IMR-90 (cell line): Measurements from ENCODE around the gene DGKE. TPM values are rescaled to one million over a fixed set of nuclear protein-coding genes. Genes with fewer than 3 reads are reported as not detected.

ENCODE experiments used
- ATAC-seq: fragments of 200-7000 bp; cut with Tn5 transposase; 2 replicates; pipeline ENCODE4 v1.9.1; 2020; ENCODE audit warnings: low read depth, mild to moderate bottlenecking, moderate library complexity
- BruUV-seq: library from RNA; stranded (reverse); fragments of 400-500 nt; replicated peaks from 2 replicates; lab custom pipeline; 2021; lab: Mats Ljungman, UMichigan
- CTCF ChIA-PET: fragments of 300-600 bp; formaldehyde crosslinking; extraction: SDS; loops from one replicate; lab custom pipeline; 2021; ENCODE audit warnings: antibody characterized with exemption; lab: Yijun Ruan, JAX
- POLR2A ChIA-PET: fragments of 300-600 bp; sonication (Branson Sonifier 250); formaldehyde crosslinking; loops from one replicate; lab custom pipeline; 2022; ENCODE audit warnings: antibody characterized with exemption; ENCODE audit not compliant: unreplicated experiment; lab: Charles Lee
- DNase-seq: peaks from one replicate; pipeline ENCODE4 v3.0.0; 2013
- H2AFZ ChIP-seq: replicated peaks from 2 replicates; pipeline ENCODE3; 2013; ENCODE audit warnings: low read length, mild to moderate bottlenecking; ENCODE audit not compliant: poor library complexity
- H2AK5ac ChIP-seq: 2 replicates; pipeline ENCODE4 v1.6.1; 2013; ENCODE audit warnings: low read depth, low read length, inconsistent platforms
- H2AK9ac ChIP-seq: replicated peaks from 2 replicates; pipeline ENCODE3; 2013; ENCODE audit warnings: mild to moderate bottlenecking, low read depth, low read length, moderate library complexity; ENCODE audit not compliant: poor library complexity
- H2BK120ac ChIP-seq: 2 replicates; pipeline ENCODE4 v1.6.1; 2013; ENCODE audit warnings: low read depth, low read length, inconsistent platforms
- H2BK15ac ChIP-seq: 3 replicates; pipeline ENCODE4 v1.6.1; 2013; ENCODE audit warnings: low read depth, low read length, inconsistent platforms
- H2BK20ac ChIP-seq: 2 replicates; pipeline ENCODE4 v1.6.1; 2013; ENCODE audit warnings: low read depth, mild to moderate bottlenecking, inconsistent platforms, low read length, moderate library complexity
- H2BK5ac ChIP-seq: 2 replicates; pipeline ENCODE4 v1.6.1; 2013; ENCODE audit warnings: mild to moderate bottlenecking, low read depth, low read length, inconsistent platforms; ENCODE audit not compliant: poor library complexity, severe bottlenecking
- H3K14ac ChIP-seq: replicated peaks from 2 replicates; pipeline ENCODE4 v1.6.1; 2013; ENCODE audit warnings: low read depth, low read length, inconsistent platforms
- H3K18ac ChIP-seq: 2 replicates; pipeline ENCODE4 v1.6.1; 2013; ENCODE audit warnings: low read depth, low read length, control low read depth
- H3K23ac ChIP-seq: 2 replicates; pipeline ENCODE4 v1.6.1; 2013; ENCODE audit warnings: low read depth, low read length, inconsistent platforms
- H3K27ac ChIP-seq: 2 replicates; pipeline ENCODE4 v1.5.1; 2013; ENCODE audit warnings: mild to moderate bottlenecking, control low read depth, low read length; ENCODE audit not compliant: insufficient read depth
- H3K27me3 ChIP-seq: 2 replicates; pipeline ENCODE4 v1.6.1; 2013; ENCODE audit warnings: low read length; ENCODE audit not compliant: control insufficient read depth, insufficient read depth
- H3K36me3 ChIP-seq: 2 replicates; pipeline ENCODE4 v1.6.1; 2013; ENCODE audit warnings: low read length, mixed read lengths; ENCODE audit not compliant: control insufficient read depth, insufficient read depth
- H3K4ac ChIP-seq: 2 replicates; pipeline ENCODE4 v1.6.1; 2013; ENCODE audit warnings: low read depth, low read length, inconsistent platforms
- H3K4me1 ChIP-seq: 2 replicates; pipeline ENCODE4 v1.6.1; 2013; ENCODE audit warnings: low read length, mixed read lengths; ENCODE audit not compliant: control insufficient read depth, insufficient read depth
- H3K4me2 ChIP-seq: 2 replicates; pipeline ENCODE4 v1.6.1; 2013; ENCODE audit warnings: low read depth, mild to moderate bottlenecking, control low read depth, low read length, moderate library complexity
- H3K4me3 ChIP-seq: 2 replicates; pipeline ENCODE4 v1.5.1; 2013; ENCODE audit warnings: low read depth, mild to moderate bottlenecking, control low read depth, low read length, moderate library complexity; ENCODE audit not compliant: insufficient read depth
- H3K56ac ChIP-seq: 2 replicates; pipeline ENCODE4 v1.6.1; 2013; ENCODE audit warnings: low read length, inconsistent platforms; ENCODE audit not compliant: insufficient read depth; ENCODE audit errors: extremely low read depth
- H3K79me1 ChIP-seq, 2 experiments: 2 replicates each; pipeline ENCODE4 v1.6.1; 2013; ENCODE audit warnings: low read length in 2 of 2, inconsistent platforms in 1 of 2, low read depth in 1 of 2
- H3K9ac ChIP-seq: 2 replicates; pipeline ENCODE4 v1.6.1; 2013; ENCODE audit warnings: low read depth, low read length, control low read depth
- H3K9me1 ChIP-seq: 2 replicates; pipeline ENCODE4 v1.6.1; 2013; ENCODE audit warnings: low read length, inconsistent platforms; ENCODE audit not compliant: insufficient read depth
- H3K9me3 ChIP-seq: 2 replicates; pipeline ENCODE4 v1.6.1; 2013; ENCODE audit warnings: low read length; ENCODE audit not compliant: control insufficient read depth, insufficient read depth
- H4K20me1 ChIP-seq: 2 replicates; pipeline ENCODE4 v1.6.1; 2013; ENCODE audit warnings: low read length, inconsistent platforms; ENCODE audit not compliant: insufficient read depth
- H4K5ac ChIP-seq: 2 replicates; pipeline ENCODE4 v1.6.1; 2013; ENCODE audit warnings: mild to moderate bottlenecking, low read depth, low read length, control low read depth
- H4K8ac ChIP-seq, 2 experiments: 2 replicates each; pipeline ENCODE4 v1.6.1; 2013; ENCODE audit warnings: low read depth in 2 of 2, low read length in 2 of 2, control low read depth in 1 of 2, inconsistent platforms in 1 of 2
- H4K91ac ChIP-seq: 2 replicates; pipeline ENCODE4 v1.6.1; 2013; ENCODE audit warnings: low read depth, low read length, inconsistent platforms; ENCODE audit not compliant: insufficient read depth
- BHLHE40 ChIP-seq: fragments of 150-350 bp; IDR thresholded peaks from 2 replicates; pipeline ENCODE4 v1.6.1; 2016; ENCODE audit warnings: mild to moderate bottlenecking, low read depth, low read length
- CEBPB ChIP-seq: IDR thresholded peaks from 2 replicates; pipeline ENCODE4 v1.6.1; 2012; ENCODE audit warnings: low read depth, low read length, improper control_type of control experiment
- CHD1 ChIP-seq: IDR thresholded peaks from 2 replicates; pipeline ENCODE4 v1.6.1; 2012; ENCODE audit warnings: low read depth, low read length, improper control_type of control experiment
- CTCF ChIP-seq: conservative IDR thresholded peaks from 2 replicates; pipeline ENCODE4 v1.5.1; 2012; ENCODE audit warnings: mild to moderate bottlenecking, low read depth, low read length, improper control_type of control experiment
- FOS ChIP-seq: fragments of 150-350 bp; IDR thresholded peaks from 2 replicates; pipeline ENCODE4 v1.6.1; 2016; ENCODE audit warnings: low read depth, low read length
- MAFK ChIP-seq: IDR thresholded peaks from 2 replicates; pipeline ENCODE4 v1.6.1; 2012; ENCODE audit warnings: low read depth, low read length, improper control_type of control experiment
- MAZ ChIP-seq: IDR thresholded peaks from 2 replicates; pipeline ENCODE4 v1.6.1; 2012; ENCODE audit warnings: low read depth, mild to moderate bottlenecking, low read length, improper control_type of control experiment, moderate library complexity, borderline replicate concordance
- NFE2L2 ChIP-seq: fragments of 150-350 bp; IDR thresholded peaks from 2 replicates; pipeline ENCODE4 v1.6.1; 2016; ENCODE audit warnings: low read depth, mild to moderate bottlenecking, low read length
- POLR2A ChIP-seq: IDR thresholded peaks from 2 replicates; pipeline ENCODE4 v1.6.1; 2012; ENCODE audit warnings: mild to moderate bottlenecking, low read depth, low read length
- RAD21 ChIP-seq: IDR thresholded peaks from 2 replicates; pipeline ENCODE4 v1.6.1; 2012; ENCODE audit warnings: low read length, improper control_type of control experiment
- RCOR1 ChIP-seq: IDR thresholded peaks from 2 replicates; pipeline ENCODE4 v1.6.1; 2012; ENCODE audit warnings: mild to moderate bottlenecking, low read length, improper control_type of control experiment; ENCODE audit not compliant: insufficient replicate concordance
- RFX5 ChIP-seq: IDR thresholded peaks from 2 replicates; pipeline ENCODE4 v1.8.0; 2012; ENCODE audit warnings: low read depth, mild to moderate bottlenecking, low read length, moderate library complexity
- SMC3 ChIP-seq: fragments of 150-350 bp; IDR thresholded peaks from 2 replicates; pipeline ENCODE4 v1.6.1; 2016; ENCODE audit warnings: low read depth, mild to moderate bottlenecking, antibody characterized with exemption, low read length, moderate library complexity
- USF2 ChIP-seq: fragments of 150-350 bp; IDR thresholded peaks from 2 replicates; pipeline ENCODE4 v1.6.1; 2017; ENCODE audit warnings: mild to moderate bottlenecking, antibody characterized with exemption, low read length, low read depth
- WGBS, 2 experiments: methylation state at CpG; one replicate each; pipeline versions ENCODE4 v1.1.5 to v1.1.7; 2013; ENCODE audit warnings: missing lambda C conversion rate in 2 of 2; ENCODE audit not compliant: insufficient read length in 1 of 2; ENCODE audit errors: extremely low coverage in 2 of 2; 5-methylcytosine and 5-hydroxymethylcytosine counted together
- dilution Hi-C: fragments of 300-500 bp; cut with HindIII; formaldehyde crosslinking; loops from one replicate; pipeline ENCODE4 v1.14.3; 2018; ENCODE audit warnings: low sequenced_read_pairs; ENCODE audit not compliant: unreplicated experiment
- in situ Hi-C: fragments of 300-500 bp; cut with MboI; formaldehyde crosslinking; loops from 3 replicates; pipeline ENCODE4 v1.14.3; 2019; ENCODE audit warnings: low sequenced_read_pairs, inconsistent platforms, mixed read lengths
- intact Hi-C: fragments of 100-400 bp; cut with micrococcal nuclease; formaldehyde crosslinking; loops from 2 replicates; pipeline ENCODE4 v1.10.0; 2022
- polyA plus RNA-seq, 3 experiments: library from polyadenylated mRNA; depleted of rRNA; stranded (reverse); fragments of >200 nt; gene quantifications; 2 replicates each; pipeline ENCODE4 v1.2.3, GENCODE V29; 2012; ENCODE audit warnings: low replicate concordance in 1 of 3
- total RNA-seq: library from RNA; depleted of rRNA; stranded (reverse); fragments of >200 nt; gene quantifications from 2 replicates; pipeline ENCODE4 v1.2.3, GENCODE V29; 2012

The DGKE gene
- total and polyA plus RNA-seq, 2 of the 4 experiments (the other 2 are of a cell fraction) = 3.9 to 5.0 TPM

- peak within 1 kb of the TSS; percentile 96 for H2BK120ac ChIP-seq
- POLR2A ChIA-PET = interaction anchor here (0.6 to 1.0 kb wide), 5 partner anchors 73 to 1085 kb away, joined by 3 to 6 read pairs (median 5); no protein-coding TSS in a partner anchor
- peak within 1 kb of the TSS; percentile 93 for H2AK9ac ChIP-seq
- peak within 1 kb of the TSS; percentile 53 for H4K5ac ChIP-seq
- peak within 1 kb of the TSS; percentile 37 to 97 for H4K8ac ChIP-seq
- in situ Hi-C loops = no loop called here
- peak within 1 kb of the TSS; percentile 95 for H4K91ac ChIP-seq
- no peaks in the 10 kb centered on the region for H3K36me3 ChIP-seq
- peak within 1 kb of the TSS; percentile 93 for H2BK5ac ChIP-seq
- intact Hi-C loops = loop anchor here (1.0 kb wide), 1 partner anchor 80 kb away; the partner anchor contains the start of gene DGKE
- H2AFZ ChIP-seq = peak within 1 kb of the TSS; percentile 98
- H3K23ac ChIP-seq = peak within 1 kb of the TSS; percentile 97
- H3K56ac ChIP-seq = peak within 1 kb of the TSS; percentile 94
- 1% methylated on average over 42 of the region's 58 CpGs; no CpG with 5 or more reads in 1 of the 2 experiments for WGBS, 2 experiments
- no peaks in the 10 kb centered on the region for H3K27me3 ChIP-seq
- H3K4me2 ChIP-seq = peak within 1 kb of the TSS; percentile 75
- H3K27ac ChIP-seq = peak within 1 kb of the TSS; percentile 93
- peak within 1 kb of the TSS; percentile 58 for H3K18ac ChIP-seq
- H2BK15ac ChIP-seq = peak within 1 kb of the TSS; percentile 84; the same call in 2 of the 3 replicates
- H3K9me1 ChIP-seq = peaks cover 20% of the 10 kb centered on the region
- H3K4ac ChIP-seq = peak within 1 kb of the TSS; percentile 95
- DNase-seq (peak; percentile 82), ATAC-seq (peak; percentile 86)
- peaks cover 17% of the 10 kb centered on the region for H3K4me1 ChIP-seq
- H3K9ac ChIP-seq = peak within 1 kb of the TSS; percentile 95
- BruUV-seq = TSS peak; percentile 99
- dilution Hi-C loops = no loop called here
- H3K14ac ChIP-seq = peak within 1 kb of the TSS; percentile 98
- H3K9me3 ChIP-seq = no peaks in the 10 kb centered on the region
- peak within 1 kb of the TSS; percentile 76 for H2BK20ac ChIP-seq
- peak within 1 kb of the TSS; percentile 90 for H2AK5ac ChIP-seq
- peaks cover 32% of the 10 kb centered on the region for H4K20me1 ChIP-seq
- peaks cover 32 to 53% of the 10 kb centered on the region in 2 experiments for H3K79me1 ChIP-seq
- H3K4me3 ChIP-seq = peak within 1 kb of the TSS; percentile 92
- CTCF ChIA-PET = interaction anchor here (0.9 kb wide), 1 partner anchor 27 kb away, joined by 3 read pairs; no protein-coding TSS in a partner anchor
- TF ChIP-seq USF2 (peak; percentile 94), NFE2L2 (no peak), CEBPB (no peak), CTCF (no peak), RAD21 (no peak), FOS (no peak), BHLHE40 (peak; percentile 48; the same call in 1 of the 2 replicates), RCOR1 (no peak), CHD1 (no peak), MAFK (no peak), SMC3 (no peak), MAZ (peak; percentile 34; the same call in 1 of the 2 replicates), RFX5 (no peak), POLR2A (peak; percentile 99)
These were observed 80.1 kb downstream of the DGKE start, which contains the start of gene TRIM25 for GRCh38 chr17:56913867-56914580. TRIM25 (minus strand) TSS chr17:56914049; CDS start chr17:56913988, 61 bp downstream.
